ENCODE results near the gene ELF2.
"Not testable (repeated sequence)": the region's sequence is repeated elsewhere in the genome, so short reads cannot be mapped to it uniquely, and the experiment has no call there.

ELF2 gene

GRCh38 chr4:139030614-139031235 lies 146.3 kb downstream of the ELF2 start:
- Histone ChIP-seq H3K27ac (no peak overlapping the region), H3K4me3 (no peak overlapping the region)

DNA sequence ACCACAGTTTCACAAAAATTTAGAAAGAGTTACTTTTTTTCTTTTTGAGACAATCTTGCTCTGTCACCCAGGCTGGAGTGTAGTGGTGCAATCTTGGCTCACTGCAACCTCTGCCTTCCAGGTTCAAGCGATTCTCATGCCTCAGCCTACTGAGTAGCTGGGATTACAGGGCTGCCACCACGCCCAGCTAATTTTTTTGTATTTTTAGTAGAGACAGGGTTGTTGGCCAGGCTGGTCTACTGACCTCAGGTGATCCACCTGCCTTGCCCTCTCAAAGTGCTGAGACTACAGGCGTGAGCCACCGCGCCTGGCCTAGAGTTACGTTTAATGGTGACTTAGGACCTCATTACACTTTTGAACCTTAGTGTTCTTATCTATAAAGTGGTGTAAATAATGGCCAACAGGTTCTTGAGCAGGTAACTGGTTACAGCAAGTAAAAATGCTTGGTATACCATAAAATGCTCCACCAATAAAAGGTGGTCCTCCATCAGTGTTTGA lies 147.1 kb downstream of the ELF2 start:
- H3K4me3 ChIP-seq, H3K27ac ChIP-seq: not testable (repeated sequence)

DNA sequence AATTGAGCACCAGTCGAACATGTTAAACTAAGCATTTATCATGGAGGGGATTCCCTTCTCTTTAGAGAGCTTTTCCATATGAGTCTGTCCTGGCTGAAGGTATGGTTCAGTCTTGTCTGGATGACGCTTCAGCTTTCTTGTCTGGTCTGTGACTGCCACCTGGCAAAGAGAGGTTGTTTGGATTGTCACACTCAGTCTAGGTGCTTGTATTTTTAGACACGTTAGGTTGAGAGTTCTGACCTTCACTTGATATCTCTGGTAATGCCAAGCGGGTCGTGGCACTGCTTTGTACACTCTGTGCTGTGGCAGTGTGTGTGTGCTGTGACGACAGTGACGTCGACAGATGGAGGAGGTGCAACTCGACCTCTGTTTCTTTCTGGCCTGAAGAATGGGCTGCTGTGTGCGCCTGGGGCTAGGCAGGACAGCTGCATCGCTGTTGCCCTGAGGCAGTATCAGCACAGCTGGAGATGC lies 148.8 kb downstream of the ELF2 start:
- Histone ChIP-seq H3K4me3 (no peak overlapping the region), H3K27ac (no peak overlapping the region)

DNA sequence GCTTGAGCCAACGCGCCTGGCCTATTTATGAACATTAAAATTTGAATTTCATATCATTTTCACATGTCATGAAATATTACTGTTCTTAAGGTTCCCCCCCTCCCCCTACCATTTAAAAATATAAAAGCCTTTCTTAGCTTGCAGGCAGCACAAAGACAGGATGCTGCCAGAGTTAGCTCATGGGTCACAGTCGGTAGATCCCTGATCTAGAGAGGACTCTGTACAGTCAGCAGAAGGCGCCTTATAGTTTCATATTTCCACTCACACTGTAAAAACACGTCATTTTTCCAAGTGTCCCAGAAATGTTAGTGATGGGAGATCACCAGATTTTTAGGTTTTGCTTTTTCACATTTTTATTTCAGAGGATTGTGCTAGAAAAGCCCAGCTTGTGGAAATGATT lies 149.2 kb downstream of the ELF2 start:
- no peak overlapping the region for H3K4me3 ChIP-seq
- H3K27ac ChIP-seq = no peak overlapping the region

- Histone ChIP-seq H3K27ac (no peak overlapping the region), H3K4me3 (no peak overlapping the region)
Observed at GRCh38 chr4:139025841-139026240, 151.2 kb downstream of the ELF2 start.

DNA sequence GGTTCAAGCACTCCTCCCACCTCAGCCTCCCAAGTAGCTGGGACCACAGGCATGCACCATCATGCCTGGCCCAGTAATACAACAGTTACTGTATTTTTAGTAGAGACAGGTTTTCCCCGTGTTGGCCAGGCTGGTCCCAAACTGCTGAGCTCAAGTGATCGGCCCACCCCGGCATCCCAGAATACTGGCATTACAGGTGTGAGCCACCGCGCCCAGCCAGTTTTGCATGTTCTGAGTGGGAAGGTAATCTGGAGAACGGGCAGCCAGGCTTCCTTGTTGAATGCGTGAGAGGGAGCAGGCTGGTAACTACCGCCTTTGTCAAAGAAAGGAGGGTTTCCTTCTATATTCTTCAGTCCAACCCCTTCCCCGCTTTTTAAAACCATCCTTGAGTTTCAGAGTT lies 152.3 kb downstream of the ELF2 start:
- Histone ChIP-seq H3K27ac (no peak overlapping the region), H3K4me3 (no peak overlapping the region)

DNA sequence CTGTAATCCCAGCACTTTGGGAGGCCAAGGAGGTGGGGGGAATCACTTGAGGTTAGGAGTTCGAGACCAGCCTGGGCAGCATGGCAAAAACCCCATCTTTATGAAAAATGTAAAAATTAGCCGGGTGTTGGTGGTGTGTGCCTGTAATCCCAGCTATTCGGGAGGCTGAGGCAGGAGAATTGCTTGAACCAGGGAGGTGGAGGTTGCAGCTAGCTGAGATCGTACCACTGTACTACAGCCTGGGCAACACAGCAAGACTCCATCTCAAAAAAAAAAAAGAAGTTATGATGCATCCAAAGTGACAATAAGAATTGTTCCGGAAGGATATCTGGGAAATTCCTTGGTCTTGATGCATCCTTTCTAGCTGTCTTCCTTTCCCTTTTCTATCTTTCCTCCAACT lies 154.2 kb downstream of the ELF2 start:
- H3K4me3 ChIP-seq = no peak overlapping the region
- H3K27ac ChIP-seq = no peak overlapping the region

GRCh38 chr4:139021071-139021470 lies 155.9 kb downstream of the ELF2 start:
- not testable (repeated sequence) for H3K4me3 ChIP-seq, H3K27ac ChIP-seq

- Histone ChIP-seq H3K27ac (no peak overlapping the region), H3K4me3 (no peak overlapping the region)
Observed at GRCh38 chr4:139020384-139020783, 156.6 kb downstream of the ELF2 start.

GRCh38 chr4:139018971-139019758 lies 157.9 kb downstream of the ELF2 start:
- Histone ChIP-seq H3K27ac (no peak overlapping the region), H3K4me3 (peak overlapping the region in 1 of 7 experiments; percentile 1)

GRCh38 chr4:139018501-139018900 lies 158.5 kb downstream of the ELF2 start:
- Histone ChIP-seq H3K4me3 (peak overlapping the region in 1 of 7 experiments; percentile 1), H3K27ac (no peak overlapping the region)

DNA sequence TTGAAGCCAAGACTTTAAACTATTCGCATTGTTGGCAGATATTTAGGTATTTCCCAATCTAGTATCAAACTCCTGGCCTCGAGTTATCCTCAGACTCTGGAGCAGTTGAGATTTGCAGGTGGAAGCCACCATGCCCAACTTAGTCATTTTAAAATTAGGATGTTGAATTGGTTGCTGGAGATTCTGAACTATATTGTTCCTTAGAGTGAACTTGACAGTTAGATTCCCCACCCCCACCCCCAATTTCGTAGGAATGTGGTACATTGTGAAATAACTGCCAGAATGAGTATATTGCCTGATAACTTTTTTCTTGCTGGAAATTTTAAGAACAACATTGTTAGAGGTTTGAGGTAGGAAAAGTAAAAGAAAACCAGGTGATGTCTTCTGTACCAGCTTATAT lies 159.2 kb downstream of the ELF2 start:
- Histone ChIP-seq H3K27ac (no peak overlapping the region), H3K4me3 (peak overlapping the region in 1 of 7 experiments; percentile 9)

DNA sequence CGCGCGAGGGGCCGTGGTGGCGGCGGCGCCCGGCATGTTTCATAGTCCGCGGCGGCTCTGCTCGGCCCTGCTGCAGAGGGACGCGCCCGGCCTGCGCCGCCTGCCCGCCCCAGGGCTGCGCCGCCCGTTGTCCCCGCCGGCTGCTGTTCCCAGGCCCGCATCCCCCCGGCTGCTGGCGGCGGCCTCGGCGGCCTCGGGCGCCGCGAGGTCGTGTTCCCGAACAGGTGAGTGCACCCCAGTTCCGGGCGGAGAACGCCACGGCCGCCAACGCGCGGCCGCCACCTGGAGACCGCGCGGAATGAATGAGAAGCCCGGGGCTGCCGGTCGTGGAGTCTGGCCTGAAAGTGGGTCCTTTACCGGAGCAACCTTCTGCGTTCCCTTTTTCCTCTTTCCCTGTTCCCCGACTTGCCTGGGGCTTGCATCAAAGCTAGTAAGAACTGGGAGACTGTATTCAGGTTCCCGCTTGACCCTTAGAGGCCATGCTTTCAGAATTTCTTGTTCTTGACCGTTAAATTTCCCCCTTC lies 161.0 kb downstream of the ELF2 start:
- Histone ChIP-seq H3K4me3 (peak overlapping the region; percentile 70 to 93 (median 80)), H3K27ac (peak overlapping the region; percentile 20 to 99 (median 94))

DNA sequence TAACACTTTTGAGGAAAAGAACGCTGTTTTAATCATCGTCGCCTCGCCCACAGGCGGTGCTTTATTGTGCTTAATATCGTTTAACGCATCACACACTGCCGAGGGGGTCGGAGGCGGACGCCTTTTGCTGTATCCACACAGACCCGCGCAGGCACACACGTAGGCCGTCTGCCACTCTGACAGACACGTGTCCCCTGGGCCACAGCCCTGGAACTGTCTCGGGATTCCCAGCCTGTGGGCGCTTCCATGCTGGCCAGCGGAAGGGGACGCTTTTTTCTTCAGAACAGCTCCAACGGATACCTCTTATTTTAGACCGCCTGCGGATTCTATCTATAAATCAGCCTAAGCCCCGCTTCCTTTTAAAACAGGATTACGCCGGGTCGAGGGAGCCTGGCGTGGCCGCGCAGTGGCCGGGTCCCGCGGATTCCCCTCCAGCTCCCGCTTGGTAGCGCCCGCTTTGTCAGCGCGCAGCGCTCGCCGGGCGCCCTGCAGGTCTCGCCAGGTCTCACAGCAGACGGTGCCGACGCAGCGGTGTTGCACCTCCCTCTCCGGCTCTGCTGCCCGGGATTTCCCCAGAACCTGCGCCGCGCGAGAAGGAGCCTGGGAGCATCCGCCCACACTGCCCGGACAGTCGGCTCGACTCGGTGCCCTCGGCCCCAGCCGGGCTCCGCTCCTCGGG lies 161.6 kb downstream of the ELF2 start, which contains the start of gene NOCT:
Gene NOCT (plus strand): TSS at position 513 of the 679 bp plus-strand sequence. CDS start 201 bp downstream, outside the sequence.
- Histone ChIP-seq H3K27ac (peak within 1 kb of the TSS; percentile 42 to 99 (median 94)), H3K4me3 (peak within 1 kb of the TSS; percentile 70 to 93 (median 80))

DNA sequence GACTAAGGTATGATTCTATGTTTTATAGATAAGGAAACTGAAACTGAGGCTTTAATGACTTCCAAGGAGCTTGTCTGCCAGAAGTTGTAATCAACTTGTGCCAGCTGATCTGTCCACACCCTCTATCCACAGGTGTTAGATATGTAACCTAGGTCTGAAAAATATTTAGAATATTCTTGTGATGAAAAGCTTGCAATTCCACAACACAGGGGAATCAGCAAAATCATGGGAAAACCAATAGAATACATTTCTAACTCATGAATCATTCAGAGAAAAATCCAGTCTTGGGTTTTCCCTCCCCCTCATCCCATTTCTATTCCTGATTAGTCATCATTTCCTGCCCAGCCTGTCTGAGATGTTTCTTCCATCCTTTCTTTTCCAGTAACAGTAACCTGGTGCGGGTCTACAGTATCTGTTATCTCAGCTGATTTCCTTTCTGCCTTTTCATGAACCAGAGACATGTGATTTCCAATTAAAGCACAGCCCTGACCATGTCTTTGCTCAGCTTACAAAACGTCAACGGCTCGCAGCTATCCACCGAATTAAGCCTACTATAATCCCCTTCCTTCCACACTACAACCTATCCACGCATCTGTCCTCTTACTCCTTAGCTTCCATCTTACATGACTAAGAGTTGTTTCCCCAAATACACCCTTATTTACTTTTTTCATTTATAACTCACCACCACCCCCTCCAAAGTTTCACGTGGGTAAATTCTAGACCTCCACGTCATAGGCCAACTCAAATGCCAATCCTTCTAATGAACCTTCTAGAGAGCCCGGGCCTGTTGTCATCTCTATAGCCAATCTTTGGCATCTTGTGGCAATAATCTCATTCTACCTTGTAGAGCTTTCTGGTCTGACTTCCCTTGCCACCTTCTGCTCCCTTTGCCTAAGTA lies 162.4 kb downstream of the ELF2 start:
- peak overlapping the region; percentile 70 to 93 (median 80) for H3K4me3 ChIP-seq
- peak overlapping the region in 20 of 21 experiments; percentile 83 to 99 (median 94) for H3K27ac ChIP-seq

GRCh38 chr4:139011225-139011950 lies 165.6 kb downstream of the ELF2 start:
- Histone ChIP-seq H3K4me3 (no peak overlapping the region), H3K27ac (no peak overlapping the region)

- Histone ChIP-seq H3K27ac (no peak overlapping the region), H3K4me3 (no peak overlapping the region)
Observed at GRCh38 chr4:139009702-139010101, 167.3 kb downstream of the ELF2 start.

GRCh38 chr4:139008278-139008677 lies 168.7 kb downstream of the ELF2 start:
- not testable (repeated sequence) for H3K27ac ChIP-seq, H3K4me3 ChIP-seq

All from skin epidermis (tissue), 12 donors.